Measurements from ENCODE around the gene ESYT2. TPM values are rescaled to one million over a fixed set of nuclear protein-coding genes. Genes with fewer than 3 reads are reported as not detected.

ESYT2 gene
- total and polyA plus RNA-seq, 9 of the 15 experiments (the other 6 are each of a cell fraction or from before 2014, with no cell fraction given): 5.8 to 86.9 (median 64.7) TPM

DNA sequence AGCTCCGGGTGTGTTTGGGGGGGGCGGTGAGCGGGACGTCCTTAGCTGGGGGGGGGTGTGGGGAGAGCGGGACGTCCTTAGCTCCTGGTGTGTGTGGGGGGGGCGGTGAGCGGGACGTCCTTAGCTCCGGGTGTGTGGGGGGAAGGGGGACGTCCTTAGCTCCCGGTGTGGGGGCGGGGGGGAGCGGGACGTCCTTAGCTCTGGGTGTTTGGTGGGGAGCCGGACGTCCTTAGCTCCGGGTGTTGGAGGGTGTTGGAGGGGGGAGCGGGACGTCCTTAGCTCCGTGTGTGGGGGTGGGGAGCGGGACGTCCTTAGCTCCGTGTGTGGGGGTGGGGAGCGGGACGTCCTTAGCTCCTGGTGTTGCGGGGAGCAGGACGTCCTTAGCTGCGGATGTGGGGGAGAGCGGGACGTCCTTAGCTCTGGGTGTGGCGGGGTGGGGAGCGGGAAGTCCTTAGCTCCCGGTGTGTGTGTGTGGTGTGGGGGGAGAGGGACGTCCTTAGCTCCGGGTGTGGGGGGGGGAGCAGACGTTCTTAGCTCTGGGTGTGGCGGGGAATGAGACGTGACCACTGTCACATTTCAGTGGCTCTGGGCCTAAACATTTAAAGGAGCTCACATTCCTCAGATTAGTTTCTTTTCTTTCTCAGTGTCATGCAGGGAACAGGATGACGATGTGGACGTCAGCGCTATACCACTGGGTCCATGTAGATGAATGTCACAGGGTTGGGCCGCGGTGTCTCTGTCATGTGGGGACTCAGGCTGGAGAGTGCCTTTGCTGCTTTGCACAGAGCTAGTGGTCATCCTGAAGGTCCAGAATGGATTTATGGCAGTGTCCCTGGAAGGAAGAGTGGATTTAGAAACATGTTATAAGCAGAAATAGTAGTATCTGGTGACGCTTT lies 34.5 kb upstream of the ESYT2 start (continued):
- TF ChIP-seq, protein P1, sequence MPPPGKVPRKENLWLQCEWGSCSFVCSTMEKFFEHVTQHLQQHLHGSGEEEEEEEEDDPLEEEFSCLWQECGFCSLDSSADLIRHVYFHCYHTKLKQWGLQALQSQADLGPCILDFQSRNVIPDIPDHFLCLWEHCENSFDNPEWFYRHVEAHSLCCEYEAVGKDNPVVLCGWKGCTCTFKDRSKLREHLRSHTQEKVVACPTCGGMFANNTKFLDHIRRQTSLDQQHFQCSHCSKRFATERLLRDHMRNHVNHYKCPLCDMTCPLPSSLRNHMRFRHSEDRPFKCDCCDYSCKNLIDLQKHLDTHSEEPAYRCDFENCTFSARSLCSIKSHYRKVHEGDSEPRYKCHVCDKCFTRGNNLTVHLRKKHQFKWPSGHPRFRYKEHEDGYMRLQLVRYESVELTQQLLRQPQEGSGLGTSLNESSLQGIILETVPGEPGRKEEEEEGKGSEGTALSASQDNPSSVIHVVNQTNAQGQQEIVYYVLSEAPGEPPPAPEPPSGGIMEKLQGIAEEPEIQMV (tag; conservative IDR thresholded peaks at IDR 0.05; ENCODE audit: low read depth): no peak
- TF ChIP-seq, protein P2, sequence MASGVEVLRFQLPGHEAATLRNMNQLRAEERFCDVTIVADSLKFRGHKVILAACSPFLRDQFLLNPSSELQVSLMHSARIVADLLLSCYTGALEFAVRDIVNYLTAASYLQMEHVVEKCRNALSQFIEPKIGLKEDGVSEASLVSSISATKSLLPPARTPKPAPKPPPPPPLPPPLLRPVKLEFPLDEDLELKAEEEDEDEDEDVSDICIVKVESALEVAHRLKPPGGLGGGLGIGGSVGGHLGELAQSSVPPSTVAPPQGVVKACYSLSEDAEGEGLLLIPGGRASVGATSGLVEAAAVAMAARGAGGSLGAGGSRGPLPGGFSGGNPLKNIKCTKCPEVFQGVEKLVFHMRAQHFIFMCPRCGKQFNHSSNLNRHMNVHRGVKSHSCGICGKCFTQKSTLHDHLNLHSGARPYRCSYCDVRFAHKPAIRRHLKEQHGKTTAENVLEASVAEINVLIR (CRISPR knock-in tag; IDR thresholded peaks at IDR 0.05): 0 out of 2 replicates have a peak, but pooled peaks have one; percentile 51
- TF ChIP-seq ZNF239 (CRISPR knock-in tag; IDR thresholded peaks at IDR 0.05) (no peak; the same call in 1 of the 2 replicates), NFE2L1 (tag; IDR thresholded peaks at IDR 0.05; ENCODE audit: borderline replicate concordance, low read depth) (no peak), BRF1 (IDR thresholded peaks at IDR 0.05; ENCODE audit: borderline replicate concordance, extremely low read depth, insufficient read length) (no peak), RCOR1 (IDR thresholded peaks at IDR 0.05; ENCODE audit: borderline replicate concordance in 1 of 2, low read depth in 2 of 2, low read length in 2 of 2) (peak in 1 of 2 experiments; percentile 61; a peak in 1 of 4 replicates), PHF21A (IDR thresholded peaks at IDR 0.05; ENCODE audit: borderline replicate concordance, low read depth) (peak; percentile 92), ZSCAN32 (CRISPR knock-in tag; IDR thresholded peaks at IDR 0.05) (no peak), NONO (IDR thresholded peaks at IDR 0.05; ENCODE audit: low read depth in 2 of 2, low read length in 1 of 2) (no peak), ZNF644 (tag; IDR thresholded peaks at IDR 0.05; ENCODE audit: low read depth) (no peak), ZNF778 (CRISPR knock-in tag; IDR thresholded peaks at IDR 0.05) (no peak), ZNF583 (CRISPR knock-in tag; IDR thresholded peaks at IDR 0.05) (no peak), ETS2 (tag; IDR thresholded peaks at IDR 0.05; ENCODE audit: borderline replicate concordance, poor library complexity, severe bottlenecking) (no peak), ZNF24 (IDR thresholded peaks at IDR 0.05) (0 out of 2 replicates have a peak, but pooled peaks have one; percentile 26), ZNF551 (CRISPR knock-in tag; IDR thresholded peaks at IDR 0.05) (no peak), GABPA (tag; conservative IDR thresholded peaks at IDR 0.05; ENCODE audit: low read depth) (peak; percentile 59; the same call in 1 of the 2 replicates), RFX5 (IDR thresholded peaks at IDR 0.05; ENCODE audit: low read depth, low read length) (no peak), TEAD2 (tag; IDR thresholded peaks at IDR 0.05) (no peak), SREBF1 (IDR thresholded peaks at IDR 0.05; ENCODE audit: borderline replicate concordance, low read depth, low read length) (no peak), HOXB6 (CRISPR knock-in tag; IDR thresholded peaks at IDR 0.05; ENCODE audit: borderline replicate concordance) (no peak)
- TF ChIP-seq, protein P3, sequence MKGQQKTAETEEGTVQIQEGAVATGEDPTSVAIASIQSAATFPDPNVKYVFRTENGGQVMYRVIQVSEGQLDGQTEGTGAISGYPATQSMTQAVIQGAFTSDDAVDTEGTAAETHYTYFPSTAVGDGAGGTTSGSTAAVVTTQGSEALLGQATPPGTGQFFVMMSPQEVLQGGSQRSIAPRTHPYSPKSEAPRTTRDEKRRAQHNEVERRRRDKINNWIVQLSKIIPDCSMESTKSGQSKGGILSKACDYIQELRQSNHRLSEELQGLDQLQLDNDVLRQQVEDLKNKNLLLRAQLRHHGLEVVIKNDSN (CRISPR knock-in tag; IDR thresholded peaks at IDR 0.05): peak; percentile 19; the same call in 1 of the 2 replicates
- TF ChIP-seq, protein P4, sequence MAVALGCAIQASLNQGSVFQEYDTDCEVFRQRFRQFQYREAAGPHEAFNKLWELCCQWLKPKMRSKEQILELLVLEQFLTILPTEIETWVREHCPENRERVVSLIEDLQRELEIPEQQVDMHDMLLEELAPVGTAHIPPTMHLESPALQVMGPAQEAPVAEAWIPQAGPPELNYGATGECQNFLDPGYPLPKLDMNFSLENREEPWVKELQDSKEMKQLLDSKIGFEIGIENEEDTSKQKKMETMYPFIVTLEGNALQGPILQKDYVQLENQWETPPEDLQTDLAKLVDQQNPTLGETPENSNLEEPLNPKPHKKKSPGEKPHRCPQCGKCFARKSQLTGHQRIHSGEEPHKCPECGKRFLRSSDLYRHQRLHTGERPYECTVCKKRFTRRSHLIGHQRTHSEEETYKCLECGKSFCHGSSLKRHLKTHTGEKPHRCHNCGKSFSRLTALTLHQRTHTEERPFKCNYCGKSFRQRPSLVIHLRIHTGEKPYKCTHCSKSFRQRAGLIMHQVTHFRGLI (CRISPR knock-in tag; IDR thresholded peaks at IDR 0.05): no peak

Measured in K562 (cell line).